ENCODE measurements around the gene ASPHD1.

DNA sequence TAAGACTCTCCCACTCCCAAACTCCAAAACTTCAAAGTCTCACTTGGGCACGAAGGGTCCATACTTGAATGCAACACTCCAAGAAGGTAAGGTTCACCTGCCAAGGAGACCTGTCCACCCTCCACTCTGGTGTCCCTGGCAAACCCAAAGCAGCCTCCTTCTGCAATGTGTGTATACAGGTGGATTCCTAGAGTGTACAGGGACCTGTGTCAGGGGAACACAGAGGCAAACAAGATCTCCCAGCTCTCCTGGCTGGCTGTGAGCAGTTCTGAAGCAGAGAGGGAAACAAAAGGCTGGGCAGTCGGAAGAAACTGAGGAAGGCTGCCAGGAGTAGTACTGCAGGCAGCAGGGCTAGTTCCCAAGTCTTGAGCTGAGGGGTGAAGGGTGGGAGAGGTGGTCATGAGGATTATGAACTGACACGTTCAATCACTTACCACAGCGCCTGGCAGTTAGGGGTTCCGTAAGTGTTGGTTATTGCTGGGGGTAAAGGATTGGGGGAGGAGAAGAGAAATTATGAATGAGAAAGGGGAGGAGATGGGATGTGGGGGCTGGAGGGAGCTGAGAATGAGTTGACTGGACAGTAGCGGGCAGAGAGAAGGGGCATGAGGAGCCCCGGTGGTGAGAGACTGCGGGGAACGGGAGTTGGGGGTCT lies 24.9 kb downstream of the ASPHD1 start:
- TF ChIP-seq, protein P1, sequence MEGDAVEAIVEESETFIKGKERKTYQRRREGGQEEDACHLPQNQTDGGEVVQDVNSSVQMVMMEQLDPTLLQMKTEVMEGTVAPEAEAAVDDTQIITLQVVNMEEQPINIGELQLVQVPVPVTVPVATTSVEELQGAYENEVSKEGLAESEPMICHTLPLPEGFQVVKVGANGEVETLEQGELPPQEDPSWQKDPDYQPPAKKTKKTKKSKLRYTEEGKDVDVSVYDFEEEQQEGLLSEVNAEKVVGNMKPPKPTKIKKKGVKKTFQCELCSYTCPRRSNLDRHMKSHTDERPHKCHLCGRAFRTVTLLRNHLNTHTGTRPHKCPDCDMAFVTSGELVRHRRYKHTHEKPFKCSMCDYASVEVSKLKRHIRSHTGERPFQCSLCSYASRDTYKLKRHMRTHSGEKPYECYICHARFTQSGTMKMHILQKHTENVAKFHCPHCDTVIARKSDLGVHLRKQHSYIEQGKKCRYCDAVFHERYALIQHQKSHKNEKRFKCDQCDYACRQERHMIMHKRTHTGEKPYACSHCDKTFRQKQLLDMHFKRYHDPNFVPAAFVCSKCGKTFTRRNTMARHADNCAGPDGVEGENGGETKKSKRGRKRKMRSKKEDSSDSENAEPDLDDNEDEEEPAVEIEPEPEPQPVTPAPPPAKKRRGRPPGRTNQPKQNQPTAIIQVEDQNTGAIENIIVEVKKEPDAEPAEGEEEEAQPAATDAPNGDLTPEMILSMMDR (IDR thresholded peaks at IDR 0.05; ENCODE audit: borderline replicate concordance, extremely low read depth, low read length, poor library complexity, severe bottlenecking), result no peak
- TF ChIP-seq EZH2 (IDR thresholded peaks at IDR 0.05; ENCODE audit: borderline replicate concordance, low read depth, low read length, severe bottlenecking), result no peak
